Heart left ventricle (tissue), 13 donors: ENCODE measurements around the gene RNH1.

Experiments used
- POLR2A ChIP-seq, 2 donors: fragments of 450-650 bp; IDR thresholded peaks; one replicate each; pipeline ENCODE4 v1.6.1; 2017; ENCODE audit warnings: antibody characterized with exemption in 2 of 2, mild to moderate bottlenecking in 2 of 2, moderate library complexity in 2 of 2
- TF ChIP-seq, protein P1 (sequence below), 12 donors: fragments of 200-600 bp; sonication (generic) in 4 of 12; IDR thresholded peaks; one replicate each; pipeline versions ENCODE4 v1.5.0 to v1.8.0; 2018 to 2022; ENCODE audit warnings: antibody characterized with exemption in 12 of 12, mild to moderate bottlenecking in 5 of 12
- donor health status: ischemic (EF 13 %, LVEDD 7.1; RV severe dilation, severe dysfunction).
- donor health status: DM: no; HTN: yes; CAD: no.
- donor health status: DM: no; HTN: no; CAD: no.
- donor health status: ischemic (EF 25% LVEDD 6.9; RV normal size, moderate dysfunction).
- donor health status: ischemic (EF 25% LVEDD 5.7; RV mildly dilated, moderate dysfunction).
- donor health status: ischemic (EF 35%, LVEDD 5.7; RV mildly dilated, moderate dysfunction).
- donor health status: nonischemic (EF 11% LVEDD 7.7; RV severe dilation, severe dysfunction).
- donor health status: DM: yes; HTN: yes; CAD: no.
- donor health status: PGD.
- donor health status: ischemic (EF 29% LVEDD 5.4; RV normal size, mild dysfunction).
- donor health status: nonischemic (EF 23%, LVEDD 6.1; RV moderate dilation, normal function).

DNA sequence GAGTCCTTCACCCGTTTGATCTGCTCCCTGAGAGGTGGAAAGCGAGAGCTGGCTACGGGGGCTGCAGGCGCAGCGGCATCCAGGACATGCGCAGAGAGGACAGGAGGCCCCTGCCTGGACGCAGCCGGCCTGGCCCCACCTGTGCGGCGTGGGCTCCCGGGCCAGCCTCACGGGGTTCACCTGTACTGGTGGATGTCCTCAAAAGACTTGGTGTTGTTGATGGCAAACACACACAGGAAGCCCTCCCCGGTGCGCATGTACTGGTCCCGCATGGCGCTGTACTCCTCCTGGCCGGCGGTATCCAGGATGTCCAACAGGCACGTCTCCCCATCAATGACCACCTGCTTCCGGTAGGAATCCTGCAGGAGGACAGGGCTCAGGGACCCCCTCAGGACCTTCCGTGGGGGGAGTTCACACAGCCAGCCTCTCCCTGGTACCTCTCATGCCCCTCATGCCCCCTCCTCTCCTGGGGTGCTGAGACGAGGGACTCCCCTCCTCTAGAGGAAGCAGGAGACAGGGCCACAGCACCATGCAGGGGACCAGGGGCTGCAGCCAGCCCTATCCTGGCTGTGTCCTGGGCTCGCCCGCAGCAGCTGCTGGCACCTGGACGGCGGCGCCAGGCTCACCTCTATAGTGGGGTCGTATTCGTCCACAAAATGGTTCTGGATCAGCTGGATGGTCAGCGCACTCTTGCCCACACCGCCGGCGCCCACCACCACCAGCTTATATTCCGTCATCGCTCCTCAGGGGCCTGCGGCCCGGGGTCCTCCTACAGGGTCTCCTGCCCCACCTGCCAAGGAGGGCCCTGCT, 26.7 kb upstream of the RNH1 start:
- TF ChIP-seq, protein P1, sequence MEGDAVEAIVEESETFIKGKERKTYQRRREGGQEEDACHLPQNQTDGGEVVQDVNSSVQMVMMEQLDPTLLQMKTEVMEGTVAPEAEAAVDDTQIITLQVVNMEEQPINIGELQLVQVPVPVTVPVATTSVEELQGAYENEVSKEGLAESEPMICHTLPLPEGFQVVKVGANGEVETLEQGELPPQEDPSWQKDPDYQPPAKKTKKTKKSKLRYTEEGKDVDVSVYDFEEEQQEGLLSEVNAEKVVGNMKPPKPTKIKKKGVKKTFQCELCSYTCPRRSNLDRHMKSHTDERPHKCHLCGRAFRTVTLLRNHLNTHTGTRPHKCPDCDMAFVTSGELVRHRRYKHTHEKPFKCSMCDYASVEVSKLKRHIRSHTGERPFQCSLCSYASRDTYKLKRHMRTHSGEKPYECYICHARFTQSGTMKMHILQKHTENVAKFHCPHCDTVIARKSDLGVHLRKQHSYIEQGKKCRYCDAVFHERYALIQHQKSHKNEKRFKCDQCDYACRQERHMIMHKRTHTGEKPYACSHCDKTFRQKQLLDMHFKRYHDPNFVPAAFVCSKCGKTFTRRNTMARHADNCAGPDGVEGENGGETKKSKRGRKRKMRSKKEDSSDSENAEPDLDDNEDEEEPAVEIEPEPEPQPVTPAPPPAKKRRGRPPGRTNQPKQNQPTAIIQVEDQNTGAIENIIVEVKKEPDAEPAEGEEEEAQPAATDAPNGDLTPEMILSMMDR (IDR thresholded peaks at IDR 0.05): no peak
- no peak for TF ChIP-seq POLR2A (IDR thresholded peaks at IDR 0.05)
